Vagina (tissue), 2 donors: ENCODE measurements around the gene TRDMT1. TPM values are rescaled to one million over a fixed set of nuclear protein-coding genes. Genes with fewer than 3 reads are reported as not detected.

Experiments used
- DNase-seq, 2 donors: peaks; one replicate each; pipeline ENCODE4 v3.0.0-alpha.2; 2017; ENCODE audit errors: extremely low spot score in 2 of 2
- H3K27ac ChIP-seq: fragments of 200-600 bp; sonication (generic); one replicate; pipeline ENCODE4 v1.5.1; 2019
- H3K27me3 ChIP-seq: fragments of 200-600 bp; sonication (generic); one replicate; pipeline ENCODE4 v1.5.1; 2019
- H3K36me3 ChIP-seq, 2 donors: fragments of 200-600 bp; sonication (generic); one replicate each; pipeline ENCODE4 v1.5.1; 2017 to 2019
- H3K4me1 ChIP-seq: fragments of 200-600 bp; sonication (generic); one replicate; pipeline ENCODE4 v1.5.1; 2019
- H3K4me3 ChIP-seq, 2 donors: fragments of 200-600 bp; sonication (generic); 1 replicate in 1 of 2; 2 replicates in 1 of 2; pipeline ENCODE4 v1.5.1; 2016 to 2019
- H3K9me3 ChIP-seq: fragments of 200-600 bp; sonication (generic); one replicate; pipeline ENCODE4 v1.5.1; 2019
- CTCF ChIP-seq, 3 experiments: fragments of 450-650 bp in 2 of 3; fragments of 200-600 bp in 1 of 3; sonication (generic) in 1 of 3; IDR thresholded peaks; one replicate each; pipeline ENCODE4 v1.5.1; 2017 to 2019; ENCODE audit warnings: antibody characterized with exemption in 3 of 3, mild to moderate bottlenecking in 2 of 3, moderate library complexity in 2 of 3
- POLR2A ChIP-seq, 2 donors: fragments of 450-650 bp; IDR thresholded peaks; one replicate each; pipeline ENCODE4 v1.6.1; 2017; ENCODE audit warnings: antibody characterized with exemption in 2 of 2, mild to moderate bottlenecking in 2 of 2, moderate library complexity in 2 of 2
- POLR2AphosphoS5 ChIP-seq, 2 donors: sonication (generic); formaldehyde crosslinking; IDR thresholded peaks; one replicate each; pipeline ENCODE4 v1.9.0; 2017; ENCODE audit warnings: antibody characterized with exemption in 2 of 2, mild to moderate bottlenecking in 2 of 2, low read depth in 1 of 2; ENCODE audit not compliant: insufficient read depth in 1 of 2
- intact Hi-C: fragments of 100-400 bp; cut with DNase I; formaldehyde crosslinking; loops from one replicate; pipeline ENCODE4 v1.15.1; 2023
- total RNA-seq: library from RNA; depleted of rRNA; stranded (reverse); fragments of >200 nt; gene quantifications from one replicate; pipeline ENCODE4 v1.2.3, GENCODE V29; 2016

Gene TRDMT1
- total RNA-seq, 1 donor from 2014 or later: 6.1 TPM

DNA sequence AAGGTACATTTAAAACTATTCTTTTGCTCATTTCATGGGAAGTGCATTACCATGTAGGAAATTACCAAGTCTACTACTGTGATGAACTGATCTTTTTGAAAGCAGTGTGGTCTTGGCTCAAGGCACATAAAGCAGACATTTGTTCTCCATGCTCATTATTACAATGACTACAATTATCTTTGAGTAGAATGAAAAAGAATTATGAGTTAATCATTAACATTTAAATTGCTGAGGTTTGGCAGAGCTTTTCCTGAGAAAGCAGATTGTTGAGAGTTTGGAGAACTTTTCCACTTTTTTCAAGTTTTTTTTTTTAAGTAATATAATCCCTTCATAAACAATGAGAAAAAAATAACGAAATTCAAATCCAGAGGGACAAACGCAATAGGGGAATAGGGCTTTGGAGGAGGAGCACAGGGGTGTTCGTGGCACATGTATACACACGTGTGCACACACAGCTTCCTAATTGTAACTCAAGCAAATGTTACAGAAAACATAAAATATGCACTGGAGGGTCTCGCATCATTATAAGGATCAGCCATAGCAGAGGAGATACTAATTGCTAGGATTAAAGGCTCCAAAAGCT is 62.9 kb downstream of the TRDMT1 start:
- no peak overlapping the region for H3K4me3 ChIP-seq
- no peaks in the 10 kb centered on the region for H3K9me3 ChIP-seq
- no peaks in the 10 kb centered on the region for H3K27me3 ChIP-seq
- H3K4me1 ChIP-seq: peaks cover 3% of the 10 kb centered on the region
- no peak for DNase-seq
- no peak overlapping the region for H3K27ac ChIP-seq
- H3K36me3 ChIP-seq: no peaks in the 10 kb centered on the region
- intact Hi-C loops: no loop called here
- TF ChIP-seq POLR2A (IDR thresholded peaks at IDR 0.05) (no peak), POLR2AphosphoS5 (IDR thresholded peaks at IDR 0.05; ENCODE audit: insufficient read depth in 1 of 2, low read depth in 1 of 2) (no peak), CTCF (IDR thresholded peaks at IDR 0.05) (no peak)

DNA sequence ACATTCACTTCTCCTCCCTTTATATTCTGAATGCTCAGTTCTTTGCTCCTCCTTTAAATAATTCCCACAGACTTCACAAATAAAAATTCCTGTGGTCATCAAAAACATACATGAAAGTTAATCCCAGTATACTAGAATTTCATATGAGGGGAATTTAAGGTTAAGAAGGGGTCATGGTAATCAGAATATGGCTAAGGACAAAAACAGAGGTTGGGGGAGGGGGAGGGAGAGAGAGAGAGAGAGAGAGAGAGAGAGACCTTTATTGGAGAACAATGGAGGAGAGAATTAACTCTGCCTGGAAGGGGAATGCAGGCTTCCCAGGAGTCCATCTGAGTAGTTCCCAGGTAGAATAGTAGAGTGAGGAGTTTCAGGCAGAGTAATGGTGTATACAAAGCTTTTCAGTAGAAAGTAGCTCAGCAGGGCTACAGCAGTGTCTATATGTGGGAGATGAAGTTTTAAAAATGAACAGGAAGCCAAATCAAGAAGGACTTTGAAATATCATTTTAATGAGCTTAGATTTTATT is 66.7 kb downstream of the TRDMT1 start:
- H3K27ac ChIP-seq: no peak overlapping the region
- TF ChIP-seq POLR2AphosphoS5 (IDR thresholded peaks at IDR 0.05; ENCODE audit: insufficient read depth in 1 of 2, low read depth in 1 of 2) (no peak), POLR2A (IDR thresholded peaks at IDR 0.05) (no peak), CTCF (IDR thresholded peaks at IDR 0.05) (no peak)
- intact Hi-C loops: no loop called here
- H3K36me3 ChIP-seq: no peaks in the 10 kb centered on the region
- peaks cover 3% of the 10 kb centered on the region for H3K4me1 ChIP-seq
- no peaks in the 10 kb centered on the region for H3K9me3 ChIP-seq
- H3K4me3 ChIP-seq: no peak overlapping the region
- DNase-seq: no peak
- no peaks in the 10 kb centered on the region for H3K27me3 ChIP-seq

- TF ChIP-seq POLR2AphosphoS5 (IDR thresholded peaks at IDR 0.05; ENCODE audit: insufficient read depth in 1 of 2, low read depth in 1 of 2) (no peak), POLR2A (IDR thresholded peaks at IDR 0.05) (no peak), CTCF (IDR thresholded peaks at IDR 0.05) (no peak)
- no peaks in the 10 kb centered on the region for H3K9me3 ChIP-seq
Observed at GRCh38 chr10:17134282-17134681, 67.2 kb downstream of the TRDMT1 start.

DNA sequence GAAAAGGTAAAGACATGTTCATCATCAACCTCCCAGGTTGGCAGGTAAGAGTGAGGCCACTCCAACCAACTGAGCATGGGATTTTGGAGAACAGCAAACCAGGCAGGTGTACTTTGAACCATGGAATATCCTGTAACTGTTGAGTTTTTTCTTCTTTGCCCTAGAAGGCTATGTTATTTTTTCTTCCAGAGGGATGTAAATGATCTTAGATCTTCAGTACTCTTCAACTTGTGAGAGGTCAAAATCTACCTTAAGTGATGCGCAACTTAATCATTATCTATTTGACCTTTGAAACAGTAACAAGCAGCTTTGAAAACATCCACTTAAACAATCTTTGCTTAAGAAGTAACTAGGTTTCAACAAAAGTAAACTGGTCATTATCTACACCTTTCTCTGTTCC is 71.7 kb downstream of the TRDMT1 start, which contains the start of gene CUBN:
CUBN (minus strand) TSS at position 71 of the 400 bp plus-strand sequence; CDS start at position 25, 46 bp downstream.
- Histone ChIP-seq H3K36me3 (no peaks in the 10 kb centered on the region), H3K9me3 (no peaks in the 10 kb centered on the region), H3K27me3 (no peaks in the 10 kb centered on the region), H3K4me3 (no peak within 1 kb of the TSS), H3K27ac (no peak within 1 kb of the TSS), H3K4me1 (no peaks in the 10 kb centered on the region)
- intact Hi-C loops: no loop called here
- TF ChIP-seq POLR2A (IDR thresholded peaks at IDR 0.05): no peak
- no peak for TF ChIP-seq CTCF (IDR thresholded peaks at IDR 0.05)
- TF ChIP-seq POLR2AphosphoS5 (IDR thresholded peaks at IDR 0.05; ENCODE audit: insufficient read depth in 1 of 2, low read depth in 1 of 2): no peak
- DNase-seq: no peak

More at GRCh38 chr10:17134282-17134681, 67.2 kb downstream of the TRDMT1 start:
- Histone ChIP-seq H3K27ac (no peak overlapping the region), H3K27me3 (no peaks in the 10 kb centered on the region), H3K4me3 (no peak overlapping the region), H3K4me1 (peaks cover 3% of the 10 kb centered on the region), H3K36me3 (no peaks in the 10 kb centered on the region)
- no peak for DNase-seq
- intact Hi-C loops: no loop called here

DNA sequence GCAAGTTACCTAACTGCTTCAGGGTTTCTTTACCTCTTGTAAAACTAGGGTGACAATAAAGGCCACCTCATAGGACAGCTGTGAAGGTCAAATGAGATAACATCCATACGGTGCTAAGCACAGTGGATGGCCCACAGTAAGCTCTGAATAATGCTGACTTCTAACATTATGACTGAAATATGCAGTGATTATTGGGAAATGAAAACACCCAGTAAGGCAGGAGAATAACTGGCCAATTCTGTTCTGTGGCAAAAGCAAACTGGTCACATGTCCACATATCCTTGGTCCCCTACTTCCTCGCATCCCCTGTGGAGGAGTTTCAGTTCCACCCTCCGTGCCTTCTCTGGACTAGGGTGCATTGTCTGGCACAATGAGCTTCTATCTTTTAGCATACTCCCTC is 73.2 kb downstream of the TRDMT1 start:
- no peak for DNase-seq
- TF ChIP-seq POLR2AphosphoS5 (IDR thresholded peaks at IDR 0.05; ENCODE audit: insufficient read depth in 1 of 2, low read depth in 1 of 2): no peak
- TF ChIP-seq CTCF (IDR thresholded peaks at IDR 0.05): no peak
- no peak for TF ChIP-seq POLR2A (IDR thresholded peaks at IDR 0.05)
- no peaks in the 10 kb centered on the region for H3K36me3 ChIP-seq
- H3K27me3 ChIP-seq: no peaks in the 10 kb centered on the region
- H3K4me1 ChIP-seq: no peaks in the 10 kb centered on the region
- no peaks in the 10 kb centered on the region for H3K9me3 ChIP-seq
- H3K27ac ChIP-seq: no peak overlapping the region
- no peak overlapping the region for H3K4me3 ChIP-seq
- intact Hi-C loops: no loop called here
